GM10266 (cell line): ENCODE measurements around the gene TMEM154.
A peak's percentile ranks its signal among the peaks of the same experiment; 100 is the strongest.

Source experiments
- DNase-seq: peaks from one replicate; pipeline ENCODE4 v3.0.0; 2012; ENCODE audit errors: extremely low spot score
- CTCF ChIP-seq: IDR thresholded peaks from 2 replicates; pipeline ENCODE4 v1.5.1; 2012; ENCODE audit warnings: mild to moderate bottlenecking, low read depth; ENCODE audit not compliant: control insufficient read depth, insufficient read depth; ENCODE audit errors: missing control alignments

The TMEM154 gene

GRCh38 chr4:152719801-152720556, 40.2 kb upstream of the TMEM154 start:
- no peak for TF ChIP-seq CTCF
- no peak for DNase-seq

GRCh38 chr4:152719291-152719690, 39.5 kb upstream of the TMEM154 start:
- DNase-seq = no peak

GRCh38 chr4:152715076-152715475, 35.3 kb upstream of the TMEM154 start:
- DNase-seq = no peak
- no peak for TF ChIP-seq CTCF

More at GRCh38 chr4:152719291-152719690, 39.5 kb upstream of the TMEM154 start:
- no peak for TF ChIP-seq CTCF

- no peak for TF ChIP-seq CTCF
- no peak for DNase-seq
These were observed 34.3 kb upstream of the TMEM154 start for GRCh38 chr4:152713951-152714705.

- TF ChIP-seq CTCF = no peak
- peak; percentile 34 for DNase-seq
These were observed 30.1 kb upstream of the TMEM154 start for GRCh38 chr4:152709675-152710438.

- TF ChIP-seq CTCF = no peak
- no peak for DNase-seq
These were observed 29.0 kb upstream of the TMEM154 start for GRCh38 chr4:152708796-152709195.

- DNase-seq = no peak
- no peak for TF ChIP-seq CTCF
These were observed 28.6 kb upstream of the TMEM154 start for GRCh38 chr4:152708361-152708760.
